Muscle layer of colon (tissue), 2 donors: Measurements from ENCODE around the gene GLYATL1.

ENCODE experiments used
- H3K27ac ChIP-seq: one replicate; pipeline ENCODE4 v1.7.0; 2013; ENCODE audit warnings: low read depth, mild to moderate bottlenecking, low read length, moderate library complexity
- H3K27me3 ChIP-seq, 2 donors: one replicate each; pipeline ENCODE4 v1.7.0; 2013; ENCODE audit warnings: low read length in 2 of 2, mild to moderate bottlenecking in 2 of 2; ENCODE audit not compliant: insufficient read depth in 2 of 2, control insufficient read depth in 1 of 2
- H3K36me3 ChIP-seq: one replicate; pipeline ENCODE4 v1.7.0; 2013; ENCODE audit warnings: mild to moderate bottlenecking, low read length; ENCODE audit not compliant: insufficient read depth
- H3K4me1 ChIP-seq: one replicate; pipeline ENCODE4 v1.7.0; 2013; ENCODE audit warnings: mild to moderate bottlenecking, low read length; ENCODE audit not compliant: insufficient read depth
- H3K4me3 ChIP-seq, 2 donors: one replicate each; pipeline ENCODE4 v1.7.0; 2013; ENCODE audit warnings: low read length in 2 of 2, low read depth in 1 of 2, mild to moderate bottlenecking in 1 of 2, moderate library complexity in 1 of 2
- H3K9ac ChIP-seq: one replicate; pipeline ENCODE4 v1.7.0; 2013; ENCODE audit warnings: low read length
- H3K9me3 ChIP-seq: one replicate; pipeline ENCODE4 v1.7.0; 2013; ENCODE audit warnings: mild to moderate bottlenecking, low read length
- donor health status: abdominal sarcoma.
- donor health status: Adenocarcinoma of cecum.

Gene GLYATL1

GRCh38 chr11:58914821-58915543 is 24.3 kb upstream of the GLYATL1 start:
- H3K36me3 ChIP-seq: no peaks in the 10 kb centered on the region
- H3K4me1 ChIP-seq: no peaks in the 10 kb centered on the region
- H3K9me3 ChIP-seq: no peaks in the 10 kb centered on the region
- no peak overlapping the region for H3K4me3 ChIP-seq
- H3K27ac ChIP-seq: no peak overlapping the region
- no peak overlapping the region for H3K9ac ChIP-seq
- H3K27me3 ChIP-seq: no peaks in the 10 kb centered on the region

GRCh38 chr11:58916637-58917036 is 22.7 kb upstream of the GLYATL1 start:
- no peaks in the 10 kb centered on the region for H3K4me1 ChIP-seq
- H3K27ac ChIP-seq: no peak overlapping the region
- no peak overlapping the region for H3K4me3 ChIP-seq
- no peak overlapping the region for H3K9ac ChIP-seq
- H3K27me3 ChIP-seq: no peaks in the 10 kb centered on the region
- no peaks in the 10 kb centered on the region for H3K9me3 ChIP-seq
- H3K36me3 ChIP-seq: no peaks in the 10 kb centered on the region

GRCh38 chr11:58917159-58917783 is 22.0 kb upstream of the GLYATL1 start:
- no peaks in the 10 kb centered on the region for H3K36me3 ChIP-seq
- H3K9me3 ChIP-seq: no peaks in the 10 kb centered on the region
- H3K9ac ChIP-seq: no peak overlapping the region
- no peak overlapping the region for H3K4me3 ChIP-seq
- no peaks in the 10 kb centered on the region for H3K27me3 ChIP-seq
- no peaks in the 10 kb centered on the region for H3K4me1 ChIP-seq
- no peak overlapping the region for H3K27ac ChIP-seq

GRCh38 chr11:58919561-58919960 is 19.7 kb upstream of the GLYATL1 start:
- no peak overlapping the region for H3K9ac ChIP-seq
- H3K27me3 ChIP-seq: no peaks in the 10 kb centered on the region
- H3K36me3 ChIP-seq: no peaks in the 10 kb centered on the region
- no peak overlapping the region for H3K4me3 ChIP-seq
- H3K9me3 ChIP-seq: no peaks in the 10 kb centered on the region
- no peak overlapping the region for H3K27ac ChIP-seq
- no peaks in the 10 kb centered on the region for H3K4me1 ChIP-seq

GRCh38 chr11:58919980-58920379 is 19.3 kb upstream of the GLYATL1 start:
- Histone ChIP-seq H3K4me1 (no peaks in the 10 kb centered on the region), H3K9ac (no peak overlapping the region), H3K9me3 (no peaks in the 10 kb centered on the region), H3K36me3 (no peaks in the 10 kb centered on the region), H3K4me3 (no peak overlapping the region), H3K27me3 (no peaks in the 10 kb centered on the region), H3K27ac (no peak overlapping the region)

- no peak overlapping the region for H3K27ac ChIP-seq
- no peaks in the 10 kb centered on the region for H3K4me1 ChIP-seq
- no peaks in the 10 kb centered on the region for H3K9me3 ChIP-seq
- H3K4me3 ChIP-seq: no peak overlapping the region
- no peak overlapping the region for H3K9ac ChIP-seq
- no peaks in the 10 kb centered on the region for H3K27me3 ChIP-seq
- H3K36me3 ChIP-seq: no peaks in the 10 kb centered on the region
Observed at GRCh38 chr11:58921778-58922390, 17.4 kb upstream of the GLYATL1 start.

GRCh38 chr11:58922479-58922878 is 16.8 kb upstream of the GLYATL1 start:
- Histone ChIP-seq H3K9ac (no peak overlapping the region), H3K27me3 (no peaks in the 10 kb centered on the region), H3K27ac (no peak overlapping the region), H3K36me3 (no peaks in the 10 kb centered on the region), H3K4me3 (no peak overlapping the region), H3K9me3 (no peaks in the 10 kb centered on the region), H3K4me1 (peaks cover 2% of the 10 kb centered on the region)

- Histone ChIP-seq H3K9me3 (no peaks in the 10 kb centered on the region), H3K4me1 (peaks cover 10% of the 10 kb centered on the region), H3K9ac (no peak overlapping the region), H3K36me3 (no peaks in the 10 kb centered on the region), H3K27ac (no peak overlapping the region), H3K4me3 (no peak overlapping the region), H3K27me3 (no peaks in the 10 kb centered on the region)
Observed at GRCh38 chr11:58923300-58923788, 15.9 kb upstream of the GLYATL1 start.

GRCh38 chr11:58924230-58924629 is 15.1 kb upstream of the GLYATL1 start:
- no peaks in the 10 kb centered on the region for H3K27me3 ChIP-seq
- H3K27ac ChIP-seq: no peak overlapping the region
- H3K4me1 ChIP-seq: peaks cover 10% of the 10 kb centered on the region
- H3K36me3 ChIP-seq: no peaks in the 10 kb centered on the region
- no peak overlapping the region for H3K9ac ChIP-seq
- no peaks in the 10 kb centered on the region for H3K9me3 ChIP-seq
- H3K4me3 ChIP-seq: no peak overlapping the region

GRCh38 chr11:58926251-58926650 is 13.0 kb upstream of the GLYATL1 start:
- Histone ChIP-seq H3K36me3 (no peaks in the 10 kb centered on the region), H3K9ac (no peak overlapping the region), H3K27me3 (peaks cover 4% of the 10 kb centered on the region in 2 donors), H3K4me3 (no peak overlapping the region), H3K27ac (no peak overlapping the region), H3K4me1 (peaks cover 10% of the 10 kb centered on the region), H3K9me3 (no peaks in the 10 kb centered on the region)

GRCh38 chr11:58926695-58927094 is 12.6 kb upstream of the GLYATL1 start:
- no peak overlapping the region for H3K27ac ChIP-seq
- H3K36me3 ChIP-seq: no peaks in the 10 kb centered on the region
- H3K9ac ChIP-seq: no peak overlapping the region
- peaks cover 4% of the 10 kb centered on the region in 2 donors for H3K27me3 ChIP-seq
- peaks cover 10% of the 10 kb centered on the region for H3K4me1 ChIP-seq
- no peaks in the 10 kb centered on the region for H3K9me3 ChIP-seq
- H3K4me3 ChIP-seq: no peak overlapping the region
